Adrenal gland (tissue), 5 donors: Measurements from ENCODE around the gene RASGRP4.

Experiments
- POLR2A ChIP-seq, 2 donors: fragments of 450-650 bp; IDR thresholded peaks; one replicate each; pipeline ENCODE4 v1.6.1; 2017; ENCODE audit warnings: antibody characterized with exemption in 2 of 2, mild to moderate bottlenecking in 2 of 2, moderate library complexity in 1 of 2
- TF ChIP-seq, protein P1 (sequence below), 6 experiments: fragments of 450-650 bp in 4 of 6; fragments of 200-600 bp in 2 of 6; sonication (generic) in 1 of 6; IDR thresholded peaks; 1 replicate in 5 of 6; 2 replicates in 1 of 6; pipeline versions ENCODE4 v1.5.1 to v1.8.0; 2016 to 2021; ENCODE audit warnings: antibody characterized with exemption in 6 of 6, mild to moderate bottlenecking in 2 of 6, moderate library complexity in 1 of 6
- donor health status: DM: no; HTN: no; CAD: no.

DNA sequence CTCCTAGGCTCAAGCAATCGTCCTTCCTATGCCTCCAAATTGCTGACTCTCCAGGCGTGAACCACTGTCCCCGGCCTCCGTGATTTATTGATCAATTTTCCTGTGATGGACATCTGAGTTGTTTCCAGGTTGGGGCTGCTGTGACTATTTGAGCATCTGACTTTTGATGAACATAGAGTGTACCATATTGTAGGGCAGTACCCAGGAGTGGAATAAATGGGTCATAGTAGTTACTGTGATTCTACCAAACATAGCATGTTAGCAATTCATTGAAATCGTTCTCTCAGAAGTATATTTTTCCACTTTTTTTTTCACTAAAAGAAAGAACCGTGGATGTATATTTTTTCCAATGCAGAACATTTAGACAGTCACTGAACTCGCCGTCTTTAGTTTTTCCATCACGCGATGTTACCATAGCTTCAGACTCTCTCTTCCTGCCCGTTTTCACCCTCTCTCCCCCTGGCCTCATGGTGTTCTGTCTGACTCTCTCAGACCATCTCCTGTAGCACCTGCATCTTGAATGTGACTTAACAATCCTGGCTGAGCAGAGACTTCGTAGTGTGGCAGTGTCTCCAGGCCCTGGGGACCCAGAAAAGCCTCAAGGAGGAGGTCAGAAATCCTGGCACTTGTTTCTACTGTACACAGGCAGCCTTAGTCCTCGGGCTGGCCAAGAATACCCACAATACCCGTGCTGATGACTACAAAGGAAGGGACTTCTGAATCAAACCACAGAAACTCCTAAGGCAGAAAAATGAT, 3.2 kb upstream of the RASGRP4 start:
- TF ChIP-seq, protein P1, sequence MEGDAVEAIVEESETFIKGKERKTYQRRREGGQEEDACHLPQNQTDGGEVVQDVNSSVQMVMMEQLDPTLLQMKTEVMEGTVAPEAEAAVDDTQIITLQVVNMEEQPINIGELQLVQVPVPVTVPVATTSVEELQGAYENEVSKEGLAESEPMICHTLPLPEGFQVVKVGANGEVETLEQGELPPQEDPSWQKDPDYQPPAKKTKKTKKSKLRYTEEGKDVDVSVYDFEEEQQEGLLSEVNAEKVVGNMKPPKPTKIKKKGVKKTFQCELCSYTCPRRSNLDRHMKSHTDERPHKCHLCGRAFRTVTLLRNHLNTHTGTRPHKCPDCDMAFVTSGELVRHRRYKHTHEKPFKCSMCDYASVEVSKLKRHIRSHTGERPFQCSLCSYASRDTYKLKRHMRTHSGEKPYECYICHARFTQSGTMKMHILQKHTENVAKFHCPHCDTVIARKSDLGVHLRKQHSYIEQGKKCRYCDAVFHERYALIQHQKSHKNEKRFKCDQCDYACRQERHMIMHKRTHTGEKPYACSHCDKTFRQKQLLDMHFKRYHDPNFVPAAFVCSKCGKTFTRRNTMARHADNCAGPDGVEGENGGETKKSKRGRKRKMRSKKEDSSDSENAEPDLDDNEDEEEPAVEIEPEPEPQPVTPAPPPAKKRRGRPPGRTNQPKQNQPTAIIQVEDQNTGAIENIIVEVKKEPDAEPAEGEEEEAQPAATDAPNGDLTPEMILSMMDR (IDR thresholded peaks at IDR 0.05) = no peak
- TF ChIP-seq POLR2A (IDR thresholded peaks at IDR 0.05) = no peak
